H1 (cell line): Measurements from ENCODE around the gene MDFIC2. TPM values are rescaled to one million over a fixed set of nuclear protein-coding genes. Genes with fewer than 3 reads are reported as not detected.

Source experiments
- CTCF ChIA-PET: fragments of 300-600 bp; sonication (Branson Sonifier 250); formaldehyde crosslinking; loops from one replicate; lab custom pipeline; 2021; ENCODE audit not compliant: partially characterized antibody; lab: Charles Lee
- POLR2A ChIA-PET: fragments of 300-600 bp; sonication (Branson Sonifier 250); formaldehyde crosslinking; loops from one replicate; lab custom pipeline; 2021; ENCODE audit warnings: inconsistent platforms; ENCODE audit not compliant: partially characterized antibody; lab: Charles Lee
- DNase-seq, 2 experiments: peaks; one replicate each; pipeline versions ENCODE4 v3.0.0 to v3.0.0-alpha.2; 2010 to 2022; ENCODE audit warnings: low spot score in 2 of 2, low read depth in 1 of 2, mixed read lengths in 1 of 2
- FAIRE-seq: peaks from 2 replicates; lab custom pipeline; 2011; peaks lifted over from hg19 to GRCh38; lab: Jason Lieb, UNC
- H2AFZ ChIP-seq: 2 replicates; pipeline ENCODE4 v1.8.1; 2012; ENCODE audit warnings: low read length, inconsistent platforms
- H2AK5ac ChIP-seq: 2 replicates; pipeline ENCODE4 v1.6.1; 2013; ENCODE audit warnings: low read depth, low read length
- H2BK120ac ChIP-seq: replicated peaks from 2 replicates; pipeline ENCODE3; 2013; ENCODE audit warnings: low read depth, low read length, inconsistent platforms
- H2BK12ac ChIP-seq: 2 replicates; pipeline ENCODE4 v1.6.1; 2013; ENCODE audit warnings: low read depth, low read length
- H2BK15ac ChIP-seq: 2 replicates; pipeline ENCODE4 v1.6.1; 2013; ENCODE audit warnings: low read length
- H2BK20ac ChIP-seq: 2 replicates; pipeline ENCODE4 v1.6.1; 2013; ENCODE audit warnings: low read length
- H2BK5ac ChIP-seq: 2 replicates; pipeline ENCODE4 v1.6.1; 2013; ENCODE audit warnings: low read depth, low read length
- H3K14ac ChIP-seq: 2 replicates; pipeline ENCODE4 v1.6.1; 2013; ENCODE audit warnings: inconsistent platforms; ENCODE audit not compliant: insufficient read length
- H3K18ac ChIP-seq: 2 replicates; pipeline ENCODE4 v1.6.1; 2013; ENCODE audit warnings: low read length; ENCODE audit errors: extremely low read depth
- H3K23ac ChIP-seq: 2 replicates; pipeline ENCODE4 v1.6.1; 2013; ENCODE audit warnings: inconsistent platforms; ENCODE audit not compliant: insufficient read length
- H3K23me2 ChIP-seq: 2 replicates; pipeline ENCODE4 v1.6.1; 2013; ENCODE audit warnings: low read depth, low read length
- H3K27ac ChIP-seq: 2 replicates; pipeline ENCODE4 v1.6.1; 2011; ENCODE audit warnings: low read depth, low read length, inconsistent platforms
- H3K27me3 ChIP-seq, 4 experiments: replicated peaks in 1 of 4; 1 replicate in 1 of 4; 2 replicates in 3 of 4; pipeline versions ENCODE4 v1.6.1 to v1.8.1; 2011 to 2013; ENCODE audit warnings: low read length in 3 of 4, mild to moderate bottlenecking in 3 of 4, inconsistent platforms in 2 of 4, mixed read lengths in 2 of 4, moderate library complexity in 1 of 4; ENCODE audit not compliant: control insufficient read depth in 3 of 4, insufficient read depth in 3 of 4; ENCODE audit errors: extremely low read depth in 1 of 4
- H3K36me3 ChIP-seq, 4 experiments: 2 replicates each; pipeline versions ENCODE4 v1.6.1 to v1.8.1; 2011 to 2013; ENCODE audit warnings: mild to moderate bottlenecking in 4 of 4, low read length in 3 of 4, moderate library complexity in 2 of 4, control low read depth in 1 of 4, inconsistent platforms in 1 of 4; ENCODE audit not compliant: insufficient read depth in 4 of 4, control insufficient read depth in 2 of 4
- H3K4ac ChIP-seq: replicated peaks from 2 replicates; pipeline ENCODE3; 2013; ENCODE audit warnings: low read length, low read depth, mixed read lengths, inconsistent platforms; ENCODE audit not compliant: insufficient read length
- H3K4me1 ChIP-seq, 4 experiments: replicated peaks in 1 of 4; 1 replicate in 1 of 4; 2 replicates in 3 of 4; pipeline versions ENCODE4 v1.6.1 to v1.8.1; 2011 to 2013; ENCODE audit warnings: low read length in 3 of 4, inconsistent platforms in 2 of 4, mixed read lengths in 1 of 4; ENCODE audit not compliant: insufficient read depth in 4 of 4, control insufficient read depth in 3 of 4
- H3K4me2 ChIP-seq, 2 experiments: 2 replicates each; pipeline versions ENCODE4 v1.6.1 to v1.8.1; 2011 to 2013; ENCODE audit warnings: low read depth in 2 of 2, low read length in 2 of 2, control low read depth in 1 of 2, inconsistent platforms in 1 of 2, mild to moderate bottlenecking in 1 of 2; ENCODE audit not compliant: insufficient read depth in 1 of 2
- H3K4me3 ChIP-seq, 4 experiments: fragments of 200-600, 300-600 bp in 1 of 4; sonication (generic), shearing (Covaris generic), sonication (Bioruptor Twin) in 1 of 4; 2 replicates each; pipeline versions ENCODE4 v1.5.1 to v1.8.1; 2011 to 2016; ENCODE audit warnings: low read length in 4 of 4, low read depth in 3 of 4, control low read depth in 2 of 4, inconsistent platforms in 2 of 4, mild to moderate bottlenecking in 2 of 4, mixed read lengths in 1 of 4, moderate library complexity in 1 of 4; ENCODE audit not compliant: insufficient read depth in 2 of 4; ENCODE audit errors: extremely low read depth in 1 of 4
- H3K56ac ChIP-seq: replicated peaks from 2 replicates; pipeline ENCODE3; 2013; ENCODE audit warnings: low read depth, mild to moderate bottlenecking, mixed read lengths, low read length, inconsistent platforms; ENCODE audit not compliant: insufficient read length
- H3K79me1 ChIP-seq: 2 replicates; pipeline ENCODE4 v1.6.1; 2013; ENCODE audit warnings: low read depth, low read length, control low read depth
- H3K79me2 ChIP-seq, 2 experiments: 2 replicates each; pipeline versions ENCODE4 v1.6.1 to v1.8.1; 2012 to 2013; ENCODE audit warnings: low read length in 2 of 2, mild to moderate bottlenecking in 2 of 2, inconsistent platforms in 1 of 2; ENCODE audit not compliant: insufficient read depth in 2 of 2, control insufficient read depth in 1 of 2
- H3K9ac ChIP-seq, 4 experiments: replicated peaks in 1 of 4; 1 replicate in 1 of 4; 2 replicates in 3 of 4; pipeline versions ENCODE4 v1.6.1 to v1.8.1; 2011 to 2013; ENCODE audit warnings: low read depth in 3 of 4, low read length in 3 of 4, control low read depth in 2 of 4, mild to moderate bottlenecking in 2 of 4, moderate library complexity in 2 of 4, inconsistent platforms in 1 of 4; ENCODE audit errors: extremely low read depth in 1 of 4
- H3K9me3 ChIP-seq, 2 experiments: 2 replicates each; pipeline versions ENCODE4 v1.6.1 to v1.8.1; 2012 to 2013; ENCODE audit warnings: mild to moderate bottlenecking in 2 of 2, moderate library complexity in 2 of 2, control low read depth in 1 of 2, inconsistent platforms in 1 of 2, low read depth in 1 of 2, low read length in 1 of 2, mixed read lengths in 1 of 2; ENCODE audit not compliant: insufficient read depth in 2 of 2
- H4K20me1 ChIP-seq, 2 experiments: replicated peaks in 1 of 2; 2 replicates each; pipeline versions ENCODE3 to v1.8.1; 2011 to 2013; ENCODE audit warnings: inconsistent platforms in 2 of 2, low read length in 2 of 2, mild to moderate bottlenecking in 1 of 2; ENCODE audit not compliant: insufficient read depth in 2 of 2, control insufficient read depth in 1 of 2
- H4K5ac ChIP-seq: 2 replicates; pipeline ENCODE4 v1.6.1; 2013; ENCODE audit warnings: low read length, low read depth, mixed read lengths, inconsistent platforms; ENCODE audit not compliant: insufficient read length
- H4K8ac ChIP-seq: 2 replicates; pipeline ENCODE4 v1.8.0; 2013; ENCODE audit warnings: mild to moderate bottlenecking, moderate library complexity, low read length, inconsistent platforms; ENCODE audit not compliant: insufficient read depth; ENCODE audit errors: extremely low read depth
- H4K91ac ChIP-seq: replicated peaks from 2 replicates; pipeline ENCODE3; 2013; ENCODE audit warnings: low read length, mixed read lengths, inconsistent platforms; ENCODE audit not compliant: insufficient read length
- BACH1 ChIP-seq: IDR thresholded peaks from 2 replicates; pipeline ENCODE4 v1.6.1; 2012; ENCODE audit warnings: low read length, improper control_type of control experiment
- BCL11A ChIP-seq, 2 experiments: IDR thresholded peaks; one replicate each; pipeline ENCODE4 v1.6.1; 2011; ENCODE audit warnings: low read depth in 2 of 2, low read length in 2 of 2, mild to moderate bottlenecking in 2 of 2
- MAFK ChIP-seq: IDR thresholded peaks from 2 replicates; pipeline ENCODE4 v1.6.1; 2012; ENCODE audit warnings: low read depth, mild to moderate bottlenecking, improper control_type of control experiment, low read length
- whole genome bisulfite sequencing, 2 experiments: shearing (Covaris generic) in 1 of 2; methylation state at CpG; one replicate each; pipeline versions ENCODE4 v1.1.6 to v1.1.7; 2013 to 2015; ENCODE audit warnings: low lambda C conversion rate in 2 of 2, mixed read lengths in 2 of 2, inconsistent platforms in 1 of 2, low coverage in 1 of 2, missing lambda C conversion rate in 1 of 2; ENCODE audit not compliant: insufficient replicate concordance in 2 of 2, insufficient coverage in 1 of 2, insufficient read length in 1 of 2; ENCODE audit errors: extremely low coverage in 1 of 2, missing lambda C conversion rate in 1 of 2; 5-methylcytosine and 5-hydroxymethylcytosine counted together
- polyA plus RNA-seq, 7 experiments: library from polyadenylated mRNA; depleted of rRNA in 3 of 7; stranded (reverse) in 5 of 7; unstranded in 2 of 7; fragments of >200 nt in 5 of 7; fragments of 200-250 nt in 2 of 7; gene quantifications; 1 replicate in 5 of 7; 2 replicates in 1 of 7; 4 replicates in 1 of 7; pipeline versions ENCODE4 v1.2.1 to v1.2.3, GENCODE V29; 2011 to 2013; ENCODE audit warnings: missing spikeins in 2 of 7, mixed read lengths in 2 of 7
- total RNA-seq: library from RNA; stranded (reverse); fragmentation: NEBNext Ultra II Directional; extraction: Animal tissue kit (Norgen Biotek cat#: 25700); gene quantifications from 2 replicates; pipeline ENCODE4 v1.2.1, GENCODE V29; 2021

MDFIC2 gene
- total and polyA plus RNA-seq, 2 of the 8 experiments (the other 6 are each of a cell fraction or from before 2014, with no cell fraction given) = not detected

DNA sequence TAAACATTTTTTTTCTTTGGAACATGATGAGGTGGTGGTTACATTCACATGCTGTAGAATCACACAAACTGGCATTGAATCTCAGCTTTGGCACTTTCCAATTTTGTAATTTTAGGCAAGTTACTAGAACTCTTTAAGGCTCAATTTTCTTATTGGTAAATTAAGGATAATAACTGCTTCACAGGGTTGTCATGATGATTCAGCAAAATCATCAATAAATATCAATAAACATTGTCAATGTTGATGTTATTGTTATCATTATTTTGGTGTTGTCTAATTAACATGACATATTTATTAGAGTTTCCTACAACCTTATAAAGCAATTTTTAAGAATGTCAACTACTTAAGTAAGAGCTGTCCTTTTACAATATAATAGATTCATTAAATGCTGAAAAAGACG lies 1.6 kb downstream of the MDFIC2 start:
- POLR2A ChIA-PET = no interaction called here
- FAIRE-seq = no peak
- CTCF ChIA-PET = interaction anchor here (1.0 kb wide), 1 partner anchor 71 kb away, joined by 3 read pairs; no protein-coding TSS in a partner anchor

More for the DNA sequence above, 1.6 kb downstream of the MDFIC2 start:
- Histone ChIP-seq H2BK120ac (no peak overlapping the region), H3K56ac (no peak overlapping the region), H2BK12ac (no peak overlapping the region), H3K27me3 (no peaks in the 10 kb centered on the region), H2BK20ac (no peak overlapping the region), H4K20me1 (no peaks in the 10 kb centered on the region), H3K9ac (no peak overlapping the region), H3K4ac (peak overlapping the region; percentile 14), H3K23me2 (no peaks in the 10 kb centered on the region), H4K91ac (no peak overlapping the region), H3K4me3 (no peak overlapping the region), H4K5ac (no peak overlapping the region), H3K4me1 (peaks cover 0 to 8% (median 2%) of the 10 kb centered on the region in 4 experiments; a peak in 2 of 7 replicates), H3K14ac (no peak overlapping the region), H3K27ac (no peak overlapping the region), H2BK15ac (no peak overlapping the region), H2AFZ (no peak overlapping the region; the same call in 1 of the 2 replicates), H3K23ac (no peak overlapping the region), H3K18ac (no peak overlapping the region), H4K8ac (no peak overlapping the region), H3K79me2 (no peaks in the 10 kb centered on the region), H3K9me3 (no peaks in the 10 kb centered on the region), H3K36me3 (no peaks in the 10 kb centered on the region), H2AK5ac (no peak overlapping the region), H3K79me1 (no peaks in the 10 kb centered on the region), H3K4me2 (no peak overlapping the region), H2BK5ac (no peak overlapping the region; the same call in 1 of the 2 replicates)
- no peak for DNase-seq
- TF ChIP-seq BCL11A (IDR thresholded peaks at IDR 0.05; ENCODE audit: low read depth in 2 of 2, low read length in 2 of 2) (no peak), BACH1 (no peak), MAFK (peak; percentile 41; the same call in 1 of the 2 replicates)
- WGBS, 2 experiments = 92% methylated on average over 1 of the region's 1 CpG; no CpG with 5 or more reads in 1 of the 2 experiments
